Esophagus muscularis mucosa (tissue), 4 donors: Measurements from ENCODE around the gene CFAP126.

Experiments
- CTCF ChIP-seq, 3 experiments: fragments of 200-600 bp in 2 of 3; fragments of 450-650 bp in 1 of 3; sonication (generic) in 2 of 3; IDR thresholded peaks; one replicate each; pipeline ENCODE4 v1.5.1; 2017 to 2019; ENCODE audit warnings: antibody characterized with exemption in 3 of 3, mild to moderate bottlenecking in 2 of 3, moderate library complexity in 1 of 3
- EP300 ChIP-seq: sonication (generic); formaldehyde crosslinking; IDR thresholded peaks from one replicate; pipeline ENCODE4 v1.6.1; 2017; ENCODE audit warnings: antibody characterized with exemption
- POLR2A ChIP-seq: fragments of 450-650 bp; IDR thresholded peaks from one replicate; pipeline ENCODE4 v1.6.1; 2017; ENCODE audit warnings: antibody characterized with exemption, moderate library complexity, mild to moderate bottlenecking, low read depth
- POLR2AphosphoS5 ChIP-seq, 2 donors: sonication (generic); formaldehyde crosslinking; IDR thresholded peaks; one replicate each; pipeline ENCODE4 v1.6.1; 2017; ENCODE audit warnings: antibody characterized with exemption in 2 of 2

GRCh38 chr1:161364332-161364731 lies 3.3 kb downstream of the CFAP126 start:
- TF ChIP-seq CTCF (IDR thresholded peaks at IDR 0.05) (no peak), POLR2A (no peak), POLR2AphosphoS5 (IDR thresholded peaks at IDR 0.05) (no peak), EP300 (no peak)
